ENCODE measurements around the gene CCL2. TPM values are rescaled to one million over a fixed set of nuclear protein-coding genes. Genes with fewer than 3 reads are reported as not detected.

The CCL2 gene
- 1 to 10 TPM; 6.9 to 9.4 TPM for total RNA-seq

- peaks cover 18% of the 10 kb centered on the region for H3K27me3 Mint-ChIP-seq
- no peak within 1 kb of the TSS for H3K4me3 Mint-ChIP-seq
- no peak for ATAC-seq (ENCODE audit: low read depth)
- POLR2A ChIA-PET = no interaction called here
- no peaks in the 10 kb centered on the region for H3K9me3 Mint-ChIP-seq
- H3K36me3 Mint-ChIP-seq = no peaks in the 10 kb centered on the region
- no peak within 1 kb of the TSS for H3K27ac Mint-ChIP-seq
- peaks cover 2% of the 10 kb centered on the region for H3K4me1 Mint-ChIP-seq
- no peak for DNase-seq
These were observed at the start of gene CCL2 for GRCh38 chr17:34254651-34255380. Gene CCL2, plus strand, starts transcription at chr17:34255285. Its CDS starts 65 bp downstream, at chr17:34255350.

DNA sequence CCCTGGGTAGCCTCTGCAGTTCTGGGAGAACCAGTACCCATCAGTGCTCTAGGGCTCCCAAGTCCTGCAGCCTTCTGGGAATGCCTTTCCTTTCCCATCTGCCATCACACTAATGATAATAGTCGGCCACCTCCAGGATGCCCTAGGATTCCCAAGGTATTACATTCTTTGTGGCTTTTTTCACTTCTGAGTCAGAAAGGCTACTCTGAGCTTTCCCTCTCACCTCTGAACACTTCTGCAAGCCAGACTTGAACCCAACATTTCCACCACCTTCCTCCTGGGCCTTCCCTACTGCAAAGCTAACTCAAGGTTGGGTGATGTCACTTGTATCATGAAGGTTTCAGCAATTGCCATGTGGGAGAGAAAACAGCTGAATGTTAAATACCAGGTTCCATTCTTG is 49.7 kb upstream of the CCL2 start:
- no peak overlapping the region for H3K27ac Mint-ChIP-seq
- POLR2A ChIA-PET = no interaction called here
- peaks cover 3% of the 10 kb centered on the region for H3K9me3 Mint-ChIP-seq
- H3K27me3 Mint-ChIP-seq = peaks cover 15% of the 10 kb centered on the region
- H3K4me1 Mint-ChIP-seq = peaks cover 6% of the 10 kb centered on the region
- no peak overlapping the region for H3K4me3 Mint-ChIP-seq
- no peak for DNase-seq
- no peak for ATAC-seq (ENCODE audit: low read depth)
- H3K36me3 Mint-ChIP-seq = no peaks in the 10 kb centered on the region

DNA sequence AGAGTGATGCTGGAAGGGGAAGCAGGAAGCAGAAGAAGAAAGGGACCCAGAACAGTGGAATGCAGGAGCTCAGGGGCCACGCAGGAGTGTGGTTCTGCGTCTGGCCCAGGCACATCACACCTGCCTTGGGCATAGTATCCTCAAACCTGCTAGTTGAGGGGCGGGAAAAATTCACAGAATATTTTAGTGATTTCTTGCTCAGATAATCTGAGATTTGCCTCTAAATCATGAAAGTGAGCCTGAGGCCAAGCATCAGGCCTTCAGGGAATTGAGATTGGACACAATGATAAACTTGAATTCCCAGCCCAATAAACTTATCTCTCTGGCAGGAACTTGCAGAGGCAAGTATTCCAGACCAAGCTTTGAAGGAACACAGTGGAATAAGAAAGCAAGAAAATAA is 48.5 kb upstream of the CCL2 start:
- Mint-ChIP-seq H3K9me3 (peaks cover 3% of the 10 kb centered on the region), H3K36me3 (no peaks in the 10 kb centered on the region), H3K27ac (no peak overlapping the region), H3K4me3 (no peak overlapping the region), H3K27me3 (peaks cover 20% of the 10 kb centered on the region), H3K4me1 (peaks cover 6% of the 10 kb centered on the region)
- DNase-seq (no peak), ATAC-seq (ENCODE audit: low read depth) (no peak)
- POLR2A ChIA-PET = no interaction called here

- POLR2A ChIA-PET = no interaction called here
- Mint-ChIP-seq H3K27me3 (peaks cover 20% of the 10 kb centered on the region), H3K27ac (no peak overlapping the region), H3K9me3 (peaks cover 2% of the 10 kb centered on the region), H3K36me3 (no peaks in the 10 kb centered on the region), H3K4me3 (no peak overlapping the region), H3K4me1 (peaks cover 6% of the 10 kb centered on the region)
- ATAC-seq (ENCODE audit: low read depth) (no peak), DNase-seq (no peak)
These were observed 47.5 kb upstream of the CCL2 start for GRCh38 chr17:34207572-34207971.

DNA sequence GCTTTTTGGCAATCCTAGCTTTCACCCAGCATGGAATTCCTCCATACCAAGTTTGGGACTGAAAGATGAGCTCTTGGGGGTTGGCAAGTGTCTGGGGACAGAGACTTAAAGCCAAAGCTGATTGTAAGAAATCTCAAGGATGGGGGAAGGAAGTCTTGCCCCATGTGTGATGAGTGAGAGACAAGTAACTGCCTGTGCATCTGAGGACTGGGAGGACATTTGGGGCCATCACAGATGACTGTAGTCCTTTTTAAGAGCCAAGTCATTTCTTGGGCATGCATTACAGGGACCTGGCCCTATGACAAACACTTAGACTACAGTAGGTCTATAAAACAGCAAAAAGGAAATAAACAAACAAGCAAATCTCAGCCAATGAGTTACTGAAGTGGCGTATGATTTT is 36.3 kb upstream of the CCL2 start:
- Mint-ChIP-seq H3K4me1 (no peaks in the 10 kb centered on the region), H3K27ac (no peak overlapping the region), H3K4me3 (no peak overlapping the region), H3K27me3 (peaks cover 24% of the 10 kb centered on the region), H3K36me3 (no peaks in the 10 kb centered on the region), H3K9me3 (peaks cover 3% of the 10 kb centered on the region)
- no peak for DNase-seq
- no peak for ATAC-seq (ENCODE audit: low read depth)
- POLR2A ChIA-PET = no interaction called here

GRCh38 chr17:34219405-34219804 is 35.7 kb upstream of the CCL2 start:
- DNase-seq = no peak
- Mint-ChIP-seq H3K27me3 (peaks cover 20% of the 10 kb centered on the region), H3K9me3 (peaks cover 1% of the 10 kb centered on the region), H3K4me3 (no peak overlapping the region), H3K27ac (no peak overlapping the region), H3K36me3 (no peaks in the 10 kb centered on the region), H3K4me1 (no peaks in the 10 kb centered on the region)
- POLR2A ChIA-PET = no interaction called here
- no peak for ATAC-seq (ENCODE audit: low read depth)

- no peak overlapping the region for H3K4me3 Mint-ChIP-seq
- H3K36me3 Mint-ChIP-seq = no peaks in the 10 kb centered on the region
- DNase-seq (no peak), ATAC-seq (ENCODE audit: low read depth) (no peak)
- POLR2A ChIA-PET = no interaction called here
- peaks cover 19% of the 10 kb centered on the region for H3K27me3 Mint-ChIP-seq
- H3K9me3 Mint-ChIP-seq = peaks cover 1% of the 10 kb centered on the region
- no peak overlapping the region for H3K27ac Mint-ChIP-seq
- no peaks in the 10 kb centered on the region for H3K4me1 Mint-ChIP-seq
These were observed 34.9 kb upstream of the CCL2 start for GRCh38 chr17:34220045-34220751.

DNA sequence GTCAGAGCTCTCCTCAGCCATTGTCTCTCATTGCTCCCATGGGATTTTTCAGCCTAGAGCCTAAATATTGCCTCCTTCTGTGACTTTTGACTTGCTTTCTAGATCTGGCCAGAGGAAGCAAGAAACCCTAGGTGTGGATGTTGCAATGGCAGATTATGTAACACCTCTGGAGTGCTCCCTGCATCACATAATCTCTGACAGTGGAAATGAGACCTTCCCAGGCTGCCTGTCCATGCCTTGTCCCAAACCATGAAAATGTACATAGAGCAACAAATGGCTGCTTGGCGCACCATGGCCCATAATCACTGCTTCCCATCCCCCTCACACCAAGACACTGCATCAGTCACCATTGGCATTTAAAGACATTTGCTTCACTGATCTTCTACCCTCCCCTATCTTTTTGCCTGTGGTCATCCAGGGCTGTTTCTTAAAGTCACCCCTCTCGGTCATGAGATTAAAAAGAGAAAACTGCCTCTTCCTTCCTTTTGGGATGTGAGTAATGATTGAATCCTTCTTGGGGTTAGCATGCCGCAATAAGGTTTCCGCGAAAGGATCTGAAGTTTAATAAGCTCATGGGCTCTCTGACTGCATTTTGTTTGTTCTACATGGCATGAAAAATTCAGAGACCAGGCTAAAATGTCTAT is 34.2 kb upstream of the CCL2 start:
- no peak overlapping the region for H3K4me3 Mint-ChIP-seq
- peaks cover 19% of the 10 kb centered on the region for H3K27me3 Mint-ChIP-seq
- peaks cover 1% of the 10 kb centered on the region for H3K9me3 Mint-ChIP-seq
- H3K27ac Mint-ChIP-seq = no peak overlapping the region
- no peaks in the 10 kb centered on the region for H3K4me1 Mint-ChIP-seq
- H3K36me3 Mint-ChIP-seq = no peaks in the 10 kb centered on the region
- POLR2A ChIA-PET = no interaction called here
- ATAC-seq (ENCODE audit: low read depth) (no peak), DNase-seq (no peak)

DNA sequence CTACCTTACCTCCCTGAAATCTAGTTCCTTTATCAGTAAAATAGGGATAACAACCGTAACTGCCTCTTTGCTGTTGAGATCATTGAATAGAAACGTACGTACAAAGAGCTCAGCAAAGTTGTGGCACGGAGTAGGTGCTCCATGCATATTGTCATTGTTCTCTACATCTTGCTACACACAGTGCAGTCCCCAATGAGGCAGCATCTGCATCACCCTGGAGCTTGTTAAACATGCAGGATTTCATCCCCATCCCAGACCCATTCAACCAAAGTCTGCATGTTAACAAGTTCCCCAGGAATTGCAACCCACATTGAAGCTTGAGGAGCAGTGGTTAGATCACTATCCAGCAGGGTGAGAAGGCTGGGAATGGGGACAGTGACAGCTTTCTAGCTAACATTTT is 33.7 kb upstream of the CCL2 start:
- no peaks in the 10 kb centered on the region for H3K36me3 Mint-ChIP-seq
- POLR2A ChIA-PET = no interaction called here
- H3K27ac Mint-ChIP-seq = no peak overlapping the region
- no peak overlapping the region for H3K4me3 Mint-ChIP-seq
- H3K4me1 Mint-ChIP-seq = no peaks in the 10 kb centered on the region
- DNase-seq (no peak), ATAC-seq (ENCODE audit: low read depth) (no peak)
- peaks cover 23% of the 10 kb centered on the region for H3K27me3 Mint-ChIP-seq
- H3K9me3 Mint-ChIP-seq = peaks cover 1% of the 10 kb centered on the region

- POLR2A ChIA-PET = no interaction called here
- Mint-ChIP-seq H3K27ac (no peak overlapping the region), H3K9me3 (no peaks in the 10 kb centered on the region), H3K4me3 (no peak overlapping the region), H3K4me1 (no peaks in the 10 kb centered on the region), H3K27me3 (peaks cover 16% of the 10 kb centered on the region), H3K36me3 (no peaks in the 10 kb centered on the region)
- ATAC-seq (ENCODE audit: low read depth) (no peak), DNase-seq (no peak)
These were observed 32.2 kb upstream of the CCL2 start for GRCh38 chr17:34222722-34223497.

DNA sequence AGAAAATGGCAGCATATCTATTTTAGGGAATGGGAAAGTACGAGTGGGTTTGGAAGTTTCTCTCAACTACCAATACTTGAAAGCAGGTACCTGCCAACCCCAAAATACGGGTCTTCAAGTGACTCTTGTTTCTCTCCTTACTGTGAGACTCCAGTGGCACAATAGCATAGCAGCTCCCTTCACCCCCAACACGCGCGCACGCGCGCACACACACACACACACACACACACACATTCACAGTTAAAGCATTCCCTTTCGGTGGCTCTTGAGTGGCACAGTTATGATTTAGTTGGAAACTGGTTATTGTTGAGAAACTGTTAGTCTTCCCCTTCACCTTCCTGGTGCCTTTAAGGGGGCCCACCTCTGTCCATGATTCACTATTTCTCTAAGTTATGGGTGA is 30.0 kb upstream of the CCL2 start:
- Mint-ChIP-seq H3K4me3 (no peak overlapping the region), H3K9me3 (peaks cover 3% of the 10 kb centered on the region)
- POLR2A ChIA-PET = no interaction called here

DNA sequence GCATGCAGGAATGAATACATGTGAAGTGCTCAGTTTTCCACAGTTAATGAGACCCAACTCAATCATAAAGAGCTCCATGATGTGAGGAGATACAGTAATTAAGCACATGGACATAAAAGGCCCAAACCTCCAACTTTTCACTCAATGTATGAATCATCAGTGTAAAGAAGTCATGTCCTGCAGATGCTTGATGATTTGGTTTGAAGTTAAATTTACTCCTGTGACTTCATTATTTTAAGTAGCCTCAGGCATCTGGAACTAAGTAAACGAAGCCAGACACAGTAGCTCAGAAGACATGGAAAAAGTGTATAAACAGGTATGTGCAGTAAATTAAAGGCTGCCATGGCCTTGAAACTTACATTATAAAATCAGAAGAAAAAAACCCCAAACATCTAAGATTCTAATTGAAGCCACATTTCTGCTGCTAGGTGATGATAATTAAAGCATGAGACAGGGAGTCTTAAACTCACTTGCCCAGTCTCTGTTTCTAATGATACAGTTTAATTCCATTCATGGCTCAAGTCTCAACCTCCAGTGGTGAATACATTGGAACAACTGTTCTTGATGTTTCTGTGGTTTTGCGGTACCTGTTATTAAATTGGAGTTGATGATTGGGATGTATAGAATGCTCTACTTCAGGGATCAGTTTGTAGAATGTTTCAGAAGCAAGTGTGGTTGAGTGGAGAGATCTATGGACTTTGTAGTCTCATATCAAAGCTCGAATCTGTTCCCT is 28.9 kb upstream of the CCL2 start:
- DNase-seq = no peak
- Mint-ChIP-seq H3K27ac (no peak overlapping the region), H3K4me3 (no peak overlapping the region), H3K27me3 (peaks cover 17% of the 10 kb centered on the region), H3K9me3 (peaks cover 10% of the 10 kb centered on the region), H3K36me3 (no peaks in the 10 kb centered on the region), H3K4me1 (no peaks in the 10 kb centered on the region)
- ATAC-seq (ENCODE audit: low read depth) = no peak
- POLR2A ChIA-PET = no interaction called here

More for the DNA sequence above, 30.0 kb upstream of the CCL2 start:
- Mint-ChIP-seq H3K36me3 (no peaks in the 10 kb centered on the region), H3K27ac (no peak overlapping the region), H3K4me1 (no peaks in the 10 kb centered on the region), H3K27me3 (peaks cover 18% of the 10 kb centered on the region)
- ATAC-seq (ENCODE audit: low read depth) (no peak), DNase-seq (no peak)

- H3K4me3 Mint-ChIP-seq = no peak overlapping the region
- H3K9me3 Mint-ChIP-seq = peaks cover 13% of the 10 kb centered on the region
- POLR2A ChIA-PET = no interaction called here
- ATAC-seq (ENCODE audit: low read depth) (no peak), DNase-seq (no peak)
- H3K36me3 Mint-ChIP-seq = no peaks in the 10 kb centered on the region
- no peak overlapping the region for H3K27ac Mint-ChIP-seq
- peaks cover 13% of the 10 kb centered on the region for H3K27me3 Mint-ChIP-seq
- H3K4me1 Mint-ChIP-seq = no peaks in the 10 kb centered on the region
These were observed 28.4 kb upstream of the CCL2 start for GRCh38 chr17:34226744-34227034.

All from activated naive CD8-positive, alpha-beta T cell treated with anti-CD3 and anti-CD28 coated beads, Interleukin-2, amount 10 ng/mL, durations not matched to agents 7 days and 5 days (primary cell).